HepG2 (cell line): ENCODE measurements around the gene UROD. TPM values are rescaled to one million over a fixed set of nuclear protein-coding genes. Genes with fewer than 3 reads are reported as not detected.

ENCODE experiments used
- BRCA1 ChIP-seq: sonication (generic); formaldehyde crosslinking; IDR thresholded peaks from 2 replicates; pipeline ENCODE4 v1.4.0; 2020; ENCODE audit warnings: missing genetic modification reagents
- CBX5 ChIP-seq: sonication (generic); formaldehyde crosslinking; IDR thresholded peaks from 2 replicates; pipeline ENCODE4 v1.4.0; 2020; ENCODE audit warnings: missing genetic modification reagents, borderline replicate concordance
- KLF16 ChIP-seq, 2 experiments: sonication (generic) in 1 of 2; formaldehyde crosslinking in 1 of 2; IDR thresholded peaks; 2 replicates each; pipeline versions ENCODE4 v1.6.1 to v1.8.0; 2016 to 2023; ENCODE audit warnings: missing genetic modification reagents in 2 of 2, missing compliant biosample characterization in 1 of 2
- MIER2 ChIP-seq: IDR thresholded peaks from 2 replicates; pipeline ENCODE4 v1.6.1; 2016; ENCODE audit warnings: missing biosample characterization, missing genetic modification reagents
- MIXL1 ChIP-seq: IDR thresholded peaks from 2 replicates; pipeline ENCODE4 v1.6.1; 2016
- ZNF101 ChIP-seq: sonication (generic); formaldehyde crosslinking; IDR thresholded peaks from 2 replicates; pipeline ENCODE4 v1.4.0; 2020; ENCODE audit warnings: mild to moderate bottlenecking, low read depth, missing genetic modification reagents, borderline replicate concordance
- ZNF3 ChIP-seq: IDR thresholded peaks from 2 replicates; pipeline ENCODE4 v1.7.0; 2017; ENCODE audit warnings: inconsistent platforms
- polyA plus RNA-seq, 8 experiments: library from polyadenylated mRNA; depleted of rRNA in 3 of 8; stranded (reverse) in 7 of 8; unstranded in 1 of 8; fragments of >200 nt; fragmentation: Illumina TruSeq in 4 of 8; extraction: Trizol in 4 of 8; gene quantifications; 2 replicates each; pipeline versions ENCODE4 v1.2.1 to v1.2.3, GENCODE V29; 2011 to 2016; ENCODE audit warnings: low read depth in 4 of 8, missing spikeins in 1 of 8, mixed read lengths in 1 of 8; ENCODE audit not compliant: insufficient read depth in 1 of 8
- total RNA-seq, 5 experiments: library from RNA; depleted of rRNA; stranded (reverse); fragments of >200 nt; fragmentation: Illumina TruSeq; extraction: Trizol; gene quantifications; 2 replicates each; pipeline ENCODE4 v1.2.3, GENCODE V29; 2016; ENCODE audit warnings: low read depth in 1 of 5
- TF ChIP-seq, protein P1 (sequence below): sonication (generic); formaldehyde crosslinking; IDR thresholded peaks from 2 replicates; pipeline ENCODE4 v1.4.0; 2020; ENCODE audit warnings: mild to moderate bottlenecking, missing genetic modification reagents
- TF ChIP-seq, protein P2 (sequence below): sonication (generic); formaldehyde crosslinking; IDR thresholded peaks from 2 replicates; pipeline ENCODE4 v1.4.0; 2020; ENCODE audit warnings: missing genetic modification reagents, borderline replicate concordance
- TF ChIP-seq, protein P3 (sequence below): IDR thresholded peaks from 2 replicates; pipeline ENCODE4 v1.6.1; 2012; ENCODE audit warnings: inconsistent platforms
- TF ChIP-seq, protein P4 (sequence below): sonication (generic); formaldehyde crosslinking; IDR thresholded peaks from 2 replicates; pipeline ENCODE4 v1.8.0; 2022; ENCODE audit warnings: missing genetic modification reagents, mild to moderate bottlenecking, inconsistent platforms, borderline replicate concordance
- TF ChIP-seq, protein P5 (sequence below): sonication (generic); formaldehyde crosslinking; IDR thresholded peaks from 2 replicates; pipeline ENCODE4 v1.8.0; 2023; ENCODE audit warnings: mild to moderate bottlenecking, missing genetic modification reagents
- TF ChIP-seq, protein P6 (sequence below): sonication (generic); formaldehyde crosslinking; IDR thresholded peaks from 2 replicates; pipeline ENCODE4 v1.9.0; 2022; ENCODE audit warnings: missing genetic modification reagents, mild to moderate bottlenecking, borderline replicate concordance

The UROD gene
- total and polyA plus RNA-seq, 2 of the 13 experiments (the other 11 are each of a cell fraction or from before 2014, with no cell fraction given) = 162 to 171 TPM

DNA sequence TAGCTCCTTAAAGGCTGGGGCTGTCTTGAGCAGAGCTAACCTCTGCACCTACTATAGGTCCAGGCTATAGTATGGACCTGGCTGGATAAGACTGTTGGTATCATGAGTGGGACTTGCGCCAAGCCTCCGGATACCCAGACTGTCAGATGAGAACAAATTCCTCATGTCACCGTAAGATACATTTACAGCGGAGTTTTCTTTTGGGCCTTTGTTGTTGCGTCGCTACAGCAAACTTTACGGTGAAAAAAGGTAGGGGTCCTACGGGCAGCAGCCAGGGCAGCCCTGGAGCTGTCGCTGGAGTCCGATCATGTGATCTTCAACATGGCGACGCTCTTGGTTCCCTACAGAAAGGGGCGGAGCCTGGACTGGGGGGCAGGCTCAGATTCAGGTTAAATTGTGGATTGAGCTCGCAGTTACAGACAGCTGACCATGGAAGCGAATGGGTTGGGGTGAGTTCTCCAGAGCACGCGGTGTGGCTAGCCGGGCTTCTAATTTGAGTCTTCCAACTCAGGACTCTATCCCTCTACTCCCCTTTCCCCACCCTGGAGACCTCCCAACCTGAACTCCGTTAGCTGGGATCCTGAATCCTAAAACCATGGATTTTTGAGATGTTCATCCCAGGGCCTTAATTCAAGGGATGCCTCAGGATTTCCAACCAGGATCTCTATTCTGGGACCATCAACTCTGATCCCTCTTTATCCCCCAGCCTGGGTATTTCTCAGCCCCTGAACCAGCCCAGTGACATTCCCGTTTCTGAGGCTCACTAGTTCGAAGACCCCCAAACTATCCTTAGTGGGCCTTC, at the start of gene UROD (continued):
- TF ChIP-seq, protein P1, sequence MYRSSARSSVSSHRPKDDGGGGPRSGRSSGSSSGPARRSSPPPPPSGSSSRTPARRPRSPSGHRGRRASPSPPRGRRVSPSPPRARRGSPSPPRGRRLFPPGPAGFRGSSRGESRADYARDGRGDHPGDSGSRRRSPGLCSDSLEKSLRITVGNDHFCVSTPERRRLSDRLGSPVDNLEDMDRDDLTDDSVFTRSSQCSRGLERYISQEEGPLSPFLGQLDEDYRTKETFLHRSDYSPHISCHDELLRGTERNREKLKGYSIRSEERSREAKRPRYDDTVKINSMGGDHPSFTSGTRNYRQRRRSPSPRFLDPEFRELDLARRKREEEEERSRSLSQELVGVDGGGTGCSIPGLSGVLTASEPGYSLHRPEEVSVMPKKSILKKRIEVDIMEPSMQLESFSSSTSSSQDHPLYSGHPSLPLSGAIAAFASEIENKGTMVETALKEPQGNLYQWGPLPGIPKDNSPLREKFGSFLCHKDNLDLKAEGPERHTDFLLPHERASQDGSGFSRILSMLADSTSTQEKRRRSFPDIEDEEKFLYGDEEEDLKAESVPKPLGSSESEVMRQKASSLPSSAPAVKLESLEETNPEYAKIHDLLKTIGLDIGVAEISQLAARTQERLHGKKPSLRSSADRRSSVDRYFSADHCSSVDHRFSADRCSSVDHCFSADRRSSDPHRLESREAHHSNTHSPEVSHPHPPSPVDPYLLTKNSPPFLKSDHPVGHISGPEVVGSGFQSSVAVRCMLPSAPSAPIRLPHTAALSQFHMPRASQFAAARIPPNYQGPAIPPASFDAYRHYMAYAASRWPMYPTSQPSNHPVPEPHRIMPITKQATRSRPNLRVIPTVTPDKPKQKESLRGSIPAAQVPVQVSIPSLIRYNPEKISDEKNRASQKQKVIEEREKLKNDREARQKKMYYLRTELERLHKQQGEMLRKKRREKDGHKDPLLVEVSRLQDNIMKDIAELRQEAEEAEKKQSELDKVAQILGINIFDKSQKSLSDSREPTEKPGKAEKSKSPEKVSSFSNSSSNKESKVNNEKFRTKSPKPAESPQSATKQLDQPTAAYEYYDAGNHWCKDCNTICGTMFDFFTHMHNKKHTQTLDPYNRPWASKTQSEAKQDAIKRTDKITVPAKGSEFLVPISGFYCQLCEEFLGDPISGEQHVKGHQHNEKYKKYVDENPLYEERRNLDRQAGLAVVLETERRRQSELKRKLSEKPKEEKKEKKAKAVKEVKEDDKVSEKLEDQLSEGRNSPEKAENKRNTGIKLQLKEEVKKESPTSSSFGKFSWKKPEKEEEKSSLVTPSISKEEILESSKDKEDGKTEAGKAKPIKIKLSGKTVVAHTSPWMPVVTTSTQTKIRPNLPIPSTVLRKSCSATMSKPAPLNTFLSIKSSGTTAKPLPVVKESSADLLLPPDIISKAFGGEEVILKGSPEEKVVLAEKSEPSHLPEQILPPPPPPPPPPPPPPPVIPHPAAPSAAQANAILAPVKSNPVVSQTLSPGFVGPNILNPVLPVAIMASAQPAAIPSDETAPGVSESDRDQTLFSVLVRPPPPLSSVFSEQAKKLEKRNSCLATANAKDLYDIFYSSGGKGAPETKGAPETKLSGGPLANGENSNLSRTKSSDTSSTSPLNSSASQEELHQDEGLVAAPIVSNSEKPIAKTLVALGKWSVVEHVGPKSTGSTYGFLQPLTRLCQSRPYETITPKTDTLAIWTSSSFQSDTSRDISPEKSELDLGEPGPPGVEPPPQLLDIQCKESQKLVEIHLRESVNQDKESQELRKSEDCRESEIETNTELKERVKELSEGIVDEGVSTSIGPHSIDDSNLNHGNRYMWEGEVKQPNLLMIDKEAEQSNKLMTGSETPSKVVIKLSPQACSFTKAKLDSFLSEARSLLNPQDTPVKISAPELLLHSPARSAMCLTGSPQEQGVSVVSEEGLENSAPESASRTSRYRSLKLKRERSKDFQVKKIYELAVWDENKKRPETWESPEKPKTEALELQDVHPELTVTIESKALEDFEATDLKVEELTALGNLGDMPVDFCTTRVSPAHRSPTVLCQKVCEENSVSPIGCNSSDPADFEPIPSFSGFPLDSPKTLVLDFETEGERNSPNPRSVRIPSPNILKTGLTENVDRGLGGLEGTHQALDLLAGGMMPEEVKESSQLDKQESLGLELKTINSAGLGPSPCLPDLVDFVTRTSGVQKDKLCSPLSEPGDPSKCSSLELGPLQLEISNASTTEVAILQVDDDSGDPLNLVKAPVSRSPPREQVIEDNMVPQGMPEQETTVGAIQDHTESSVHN (CRISPR knock-in tag) = no peak
- TF ChIP-seq CBX5 (CRISPR knock-in tag) (peak; percentile 72; the same call in 1 of the 2 replicates), MIXL1 (CRISPR knock-in tag) (peak; percentile 48; the same call in 1 of the 2 replicates), ZNF3 (no peak), KLF16 (CRISPR knock-in tag; IDR thresholded peaks at IDR 0.05) (peak in 1 of 2 experiments; percentile 83; a peak in 1 of 4 replicates), ZNF101 (CRISPR knock-in tag) (no peak), BRCA1 (CRISPR knock-in tag) (no peak), MIER2 (CRISPR knock-in tag) (no peak)
- TF ChIP-seq, protein P2, sequence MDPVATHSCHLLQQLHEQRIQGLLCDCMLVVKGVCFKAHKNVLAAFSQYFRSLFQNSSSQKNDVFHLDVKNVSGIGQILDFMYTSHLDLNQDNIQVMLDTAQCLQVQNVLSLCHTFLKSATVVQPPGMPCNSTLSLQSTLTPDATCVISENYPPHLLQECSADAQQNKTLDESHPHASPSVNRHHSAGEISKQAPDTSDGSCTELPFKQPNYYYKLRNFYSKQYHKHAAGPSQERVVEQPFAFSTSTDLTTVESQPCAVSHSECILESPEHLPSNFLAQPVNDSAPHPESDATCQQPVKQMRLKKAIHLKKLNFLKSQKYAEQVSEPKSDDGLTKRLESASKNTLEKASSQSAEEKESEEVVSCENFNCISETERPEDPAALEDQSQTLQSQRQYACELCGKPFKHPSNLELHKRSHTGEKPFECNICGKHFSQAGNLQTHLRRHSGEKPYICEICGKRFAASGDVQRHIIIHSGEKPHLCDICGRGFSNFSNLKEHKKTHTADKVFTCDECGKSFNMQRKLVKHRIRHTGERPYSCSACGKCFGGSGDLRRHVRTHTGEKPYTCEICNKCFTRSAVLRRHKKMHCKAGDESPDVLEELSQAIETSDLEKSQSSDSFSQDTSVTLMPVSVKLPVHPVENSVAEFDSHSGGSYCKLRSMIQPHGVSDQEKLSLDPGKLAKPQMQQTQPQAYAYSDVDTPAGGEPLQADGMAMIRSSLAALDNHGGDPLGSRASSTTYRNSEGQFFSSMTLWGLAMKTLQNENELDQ (CRISPR knock-in tag) = no peak
- TF ChIP-seq, protein P3, sequence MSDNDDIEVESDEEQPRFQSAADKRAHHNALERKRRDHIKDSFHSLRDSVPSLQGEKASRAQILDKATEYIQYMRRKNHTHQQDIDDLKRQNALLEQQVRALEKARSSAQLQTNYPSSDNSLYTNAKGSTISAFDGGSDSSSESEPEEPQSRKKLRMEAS = peak; percentile 64
- TF ChIP-seq, protein P4, sequence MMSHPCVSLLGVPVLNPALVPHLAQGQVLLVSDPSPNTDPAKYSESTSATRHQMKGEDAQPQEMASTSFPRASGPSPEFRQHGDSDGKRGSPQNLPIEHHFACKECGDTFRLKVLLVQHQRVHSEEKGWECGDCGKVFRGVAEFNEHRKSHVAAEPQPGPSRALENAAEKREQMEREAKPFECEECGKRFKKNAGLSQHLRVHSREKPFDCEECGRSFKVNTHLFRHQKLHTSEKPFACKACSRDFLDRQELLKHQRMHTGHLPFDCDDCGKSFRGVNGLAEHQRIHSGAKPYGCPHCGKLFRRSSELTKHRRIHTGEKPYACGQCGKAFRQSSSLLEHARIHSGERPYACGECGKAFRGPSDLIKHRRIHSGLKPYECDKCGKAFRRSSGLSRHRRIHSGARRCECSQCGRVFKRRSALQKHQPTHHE (CRISPR knock-in tag) = no peak
- TF ChIP-seq, protein P5, sequence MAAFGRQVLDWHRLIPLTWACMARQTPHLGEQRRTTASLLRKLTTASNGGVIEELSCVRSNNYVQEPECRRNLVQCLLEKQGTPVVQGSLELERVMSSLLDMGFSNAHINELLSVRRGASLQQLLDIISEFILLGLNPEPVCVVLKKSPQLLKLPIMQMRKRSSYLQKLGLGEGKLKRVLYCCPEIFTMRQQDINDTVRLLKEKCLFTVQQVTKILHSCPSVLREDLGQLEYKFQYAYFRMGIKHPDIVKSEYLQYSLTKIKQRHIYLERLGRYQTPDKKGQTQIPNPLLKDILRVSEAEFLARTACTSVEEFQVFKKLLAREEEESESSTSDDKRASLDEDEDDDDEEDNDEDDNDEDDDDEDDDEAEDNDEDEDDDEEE (CRISPR knock-in tag) = no peak
- TF ChIP-seq, protein P6, sequence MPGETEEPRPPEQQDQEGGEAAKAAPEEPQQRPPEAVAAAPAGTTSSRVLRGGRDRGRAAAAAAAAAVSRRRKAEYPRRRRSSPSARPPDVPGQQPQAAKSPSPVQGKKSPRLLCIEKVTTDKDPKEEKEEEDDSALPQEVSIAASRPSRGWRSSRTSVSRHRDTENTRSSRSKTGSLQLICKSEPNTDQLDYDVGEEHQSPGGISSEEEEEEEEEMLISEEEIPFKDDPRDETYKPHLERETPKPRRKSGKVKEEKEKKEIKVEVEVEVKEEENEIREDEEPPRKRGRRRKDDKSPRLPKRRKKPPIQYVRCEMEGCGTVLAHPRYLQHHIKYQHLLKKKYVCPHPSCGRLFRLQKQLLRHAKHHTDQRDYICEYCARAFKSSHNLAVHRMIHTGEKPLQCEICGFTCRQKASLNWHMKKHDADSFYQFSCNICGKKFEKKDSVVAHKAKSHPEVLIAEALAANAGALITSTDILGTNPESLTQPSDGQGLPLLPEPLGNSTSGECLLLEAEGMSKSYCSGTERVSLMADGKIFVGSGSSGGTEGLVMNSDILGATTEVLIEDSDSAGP = no peak; the same call in 1 of the 2 replicates
